GM19043 (cell line): ENCODE results near the gene CACHD1.

Experiments
- ATAC-seq: cut with Tn5 transposase; IDR thresholded peaks from one replicate; pipeline ENCODE4 v1.9.1; 2021; ENCODE audit warnings: low read depth; ENCODE audit not compliant: unreplicated experiment

Gene CACHD1

DNA sequence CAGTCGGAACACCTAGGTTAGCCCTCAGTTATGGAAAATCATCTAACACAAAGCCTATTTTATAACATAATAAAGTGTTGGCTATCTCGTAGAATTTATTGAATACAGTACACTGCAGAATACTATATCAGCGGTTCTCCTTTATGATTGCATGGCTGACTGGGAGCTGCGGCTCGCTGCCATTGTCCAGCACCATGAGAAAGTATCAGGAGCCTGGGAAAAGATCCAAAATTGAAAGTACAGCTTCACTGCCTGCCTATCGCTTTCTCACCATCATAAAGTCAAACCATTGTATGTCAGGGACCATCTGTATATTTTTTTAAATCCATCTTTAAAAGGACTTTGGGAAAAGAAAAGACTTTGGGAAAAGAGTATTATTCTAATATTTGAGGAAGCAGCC, 163.0 kb downstream of the CACHD1 start:
- ATAC-seq, result no peak

DNA sequence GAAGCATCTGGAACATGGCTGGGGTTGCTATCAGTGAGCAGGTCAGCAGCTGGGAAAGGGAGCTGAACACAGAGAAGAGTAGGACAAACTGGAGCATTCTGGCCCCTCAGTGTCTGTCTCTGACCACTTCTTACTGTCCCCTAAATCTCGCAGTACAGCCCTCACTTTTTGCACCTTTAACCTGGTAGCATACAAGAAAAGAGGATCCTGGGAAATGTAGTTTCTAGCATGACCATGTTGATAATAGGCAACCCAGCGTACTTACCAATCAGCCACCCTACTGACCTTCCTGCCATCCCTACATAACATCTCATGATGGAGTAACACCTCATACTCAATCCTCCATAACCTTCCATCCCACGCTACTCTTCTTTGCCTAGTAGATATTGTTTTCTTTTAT, 175.8 kb downstream of the CACHD1 start:
- ATAC-seq, result no peak

DNA sequence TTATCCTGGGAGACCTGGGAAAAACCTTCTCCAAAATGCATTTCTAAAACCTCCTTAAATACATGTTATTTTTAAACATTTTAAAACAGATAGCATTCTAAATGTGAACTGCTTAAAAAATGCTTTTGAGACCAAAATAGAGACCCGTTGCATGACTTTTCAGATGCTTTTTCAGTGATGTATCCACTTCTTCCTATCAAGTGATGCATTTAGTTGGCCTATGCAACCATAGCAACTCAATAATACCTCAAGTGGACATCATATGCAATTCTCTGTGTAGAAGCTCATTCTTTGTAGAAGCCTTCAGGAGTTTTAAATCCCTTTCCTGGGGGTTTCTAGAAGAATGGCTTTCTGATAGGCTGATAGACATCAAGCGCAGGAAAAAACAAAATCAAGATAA, 180.5 kb downstream of the CACHD1 start:
- no peak for ATAC-seq

DNA sequence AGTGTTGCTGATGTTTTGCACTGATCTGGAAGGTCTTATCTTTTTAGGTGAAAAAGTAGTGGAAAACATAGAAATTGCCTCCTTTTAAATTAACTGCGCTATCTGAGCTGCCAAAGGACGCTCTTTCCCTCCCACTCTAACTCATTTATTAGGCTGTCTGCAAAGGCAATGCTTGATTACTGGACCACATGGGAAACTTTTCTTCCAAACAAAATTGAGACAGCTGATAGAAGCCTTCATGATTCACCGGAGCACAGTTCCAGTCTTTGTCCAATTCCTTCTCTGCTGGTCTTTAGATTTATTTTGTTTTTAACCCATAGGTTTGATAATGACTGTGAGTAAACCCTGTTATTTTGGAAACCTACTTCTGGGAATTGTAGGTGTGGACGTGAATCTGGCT, 181.9 kb downstream of the CACHD1 start:
- no peak for ATAC-seq

DNA sequence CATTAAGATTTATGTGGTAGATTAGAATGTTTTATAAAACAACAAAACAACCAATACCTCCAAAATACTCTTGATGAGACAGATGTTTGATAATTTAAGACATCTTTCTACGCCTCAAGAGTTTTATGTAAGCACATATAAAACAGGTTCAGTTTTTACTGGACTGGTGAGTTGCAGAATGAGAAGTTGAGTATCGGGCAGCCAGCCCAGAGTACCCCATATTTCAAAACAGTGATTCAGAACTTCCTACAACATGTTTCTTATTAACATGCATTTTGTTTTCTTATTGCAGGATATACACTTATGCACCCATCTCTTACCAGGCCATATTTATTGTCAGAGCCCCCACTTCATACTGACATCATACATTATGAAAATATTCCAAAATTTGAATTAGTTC, 183.5 kb downstream of the CACHD1 start:
- no peak for ATAC-seq

DNA sequence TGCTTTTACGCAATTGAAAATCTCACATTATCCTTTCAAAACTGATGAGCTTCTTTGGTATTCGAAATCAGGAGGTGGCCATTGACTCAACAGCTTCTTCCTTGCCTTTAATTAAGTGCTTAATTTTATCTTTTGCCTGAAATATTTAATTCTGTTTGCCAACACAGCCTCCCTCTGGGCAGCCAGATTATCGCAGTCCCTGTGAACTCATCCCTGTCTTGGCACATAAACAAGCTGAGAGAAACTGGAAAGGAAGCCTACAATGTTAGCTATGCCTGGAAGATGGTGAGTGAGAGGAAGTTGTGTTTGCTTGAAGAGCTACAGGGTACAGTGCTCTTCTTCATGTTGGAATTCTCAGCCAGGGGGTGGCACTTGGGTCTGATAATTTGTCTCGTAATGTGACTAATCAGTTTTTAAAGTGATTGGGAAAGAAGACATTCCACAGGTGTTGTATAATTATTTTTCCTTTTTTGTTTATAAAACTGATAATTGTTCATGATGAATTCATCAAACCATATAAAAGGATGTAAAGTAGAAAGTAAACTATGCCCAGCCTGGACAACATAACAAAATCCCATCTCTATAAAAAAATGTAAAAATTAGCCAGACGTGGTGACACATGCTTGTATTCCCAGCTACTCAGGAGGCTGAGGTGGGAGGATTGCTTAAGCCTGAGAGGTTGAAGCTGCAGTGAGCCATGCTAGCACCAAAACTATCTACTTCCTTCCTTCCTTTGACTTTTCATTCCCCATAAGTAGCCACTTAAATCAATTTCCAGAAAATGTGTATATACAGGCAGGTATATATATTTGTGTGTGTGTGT, 184.8 kb downstream of the CACHD1 start:
- no peak for ATAC-seq

DNA sequence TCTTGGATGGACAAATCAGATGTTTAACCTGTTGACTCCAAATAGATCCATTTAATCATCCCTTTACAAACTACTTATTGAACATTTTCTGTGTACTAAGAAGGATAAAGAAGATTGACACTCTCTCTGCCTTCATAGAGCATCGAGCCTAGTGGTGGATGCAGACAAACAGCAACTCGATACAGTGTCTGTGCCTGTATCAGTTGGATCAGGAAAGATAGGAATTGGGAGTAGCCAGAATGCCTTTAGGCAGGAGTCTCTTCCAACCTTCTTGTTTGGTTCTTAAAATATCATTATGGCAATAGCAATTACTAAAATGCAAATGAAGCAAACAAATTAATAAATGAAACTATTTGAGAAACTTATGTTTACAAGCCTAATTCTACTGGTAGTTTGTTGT, 185.9 kb downstream of the CACHD1 start:
- ATAC-seq, result no peak

DNA sequence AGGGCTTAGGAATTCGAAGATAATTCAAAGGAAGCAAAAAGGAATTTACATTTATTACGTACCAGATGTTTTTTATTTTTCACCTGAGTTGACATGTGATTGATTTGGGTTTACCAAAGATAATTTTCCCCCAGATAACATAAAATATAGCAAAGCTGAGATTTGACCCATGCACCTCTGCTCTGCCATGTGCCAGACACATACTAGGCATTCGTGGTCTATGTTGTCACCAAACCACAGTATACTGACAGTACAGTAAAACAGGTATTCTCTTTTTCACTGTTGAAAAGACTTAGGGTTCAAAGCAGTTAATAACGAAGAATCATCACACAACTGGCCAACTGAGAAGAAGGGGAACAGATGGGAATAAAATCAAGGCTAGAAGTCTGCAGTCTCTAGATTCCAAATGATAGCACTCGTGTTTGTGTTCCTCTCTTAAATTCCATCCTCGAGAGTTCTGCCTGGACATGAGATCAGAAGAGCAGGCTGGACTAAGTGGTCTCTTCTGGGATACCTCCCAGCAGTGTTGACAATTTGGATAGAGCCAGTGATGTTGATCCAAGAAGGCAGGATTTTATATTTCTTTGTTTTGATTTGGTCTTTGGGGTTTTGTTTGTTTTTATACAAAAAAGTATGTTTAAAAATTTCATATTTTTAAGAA, 189.7 kb downstream of the CACHD1 start:
- no peak for ATAC-seq

DNA sequence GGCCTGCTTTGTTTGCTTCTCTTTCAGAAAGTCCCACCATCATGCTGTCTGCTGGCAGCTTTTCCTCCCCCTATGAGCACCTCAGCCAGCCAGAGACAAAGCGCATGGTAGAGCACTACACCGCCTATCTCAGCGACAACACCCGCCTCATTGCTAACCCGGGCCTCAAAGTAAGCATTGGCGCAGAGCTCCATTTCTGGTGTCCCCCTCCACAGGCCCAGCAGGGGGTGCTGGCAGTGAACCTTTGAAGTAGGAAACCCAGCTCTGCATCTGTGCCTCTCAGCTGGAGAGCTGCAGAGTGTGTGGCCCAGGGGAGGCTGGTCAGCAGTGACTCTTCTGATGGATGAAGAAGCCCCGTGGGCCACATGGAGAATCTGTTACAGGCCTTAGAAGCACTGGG, 193.7 kb downstream of the CACHD1 start:
- ATAC-seq, result no peak

DNA sequence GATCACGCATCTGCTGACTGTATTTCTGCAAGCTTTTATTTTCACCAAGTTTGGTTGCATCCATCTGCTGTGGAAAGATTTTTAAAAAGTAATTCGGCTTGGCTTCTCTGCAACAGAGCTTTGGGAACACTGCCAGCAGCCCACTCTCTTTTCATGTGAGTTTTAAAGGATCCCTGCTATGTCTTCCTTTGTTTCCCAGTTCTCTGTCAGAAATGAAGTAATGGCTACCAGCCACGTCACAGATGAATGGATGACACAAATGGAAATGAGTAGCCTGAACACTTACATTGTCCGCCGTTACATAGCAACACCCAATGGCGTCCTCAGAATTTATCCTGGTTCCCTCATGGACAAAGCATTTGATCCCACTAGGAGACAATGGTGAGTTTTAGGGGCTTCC, 194.4 kb downstream of the CACHD1 start:
- no peak for ATAC-seq

DNA sequence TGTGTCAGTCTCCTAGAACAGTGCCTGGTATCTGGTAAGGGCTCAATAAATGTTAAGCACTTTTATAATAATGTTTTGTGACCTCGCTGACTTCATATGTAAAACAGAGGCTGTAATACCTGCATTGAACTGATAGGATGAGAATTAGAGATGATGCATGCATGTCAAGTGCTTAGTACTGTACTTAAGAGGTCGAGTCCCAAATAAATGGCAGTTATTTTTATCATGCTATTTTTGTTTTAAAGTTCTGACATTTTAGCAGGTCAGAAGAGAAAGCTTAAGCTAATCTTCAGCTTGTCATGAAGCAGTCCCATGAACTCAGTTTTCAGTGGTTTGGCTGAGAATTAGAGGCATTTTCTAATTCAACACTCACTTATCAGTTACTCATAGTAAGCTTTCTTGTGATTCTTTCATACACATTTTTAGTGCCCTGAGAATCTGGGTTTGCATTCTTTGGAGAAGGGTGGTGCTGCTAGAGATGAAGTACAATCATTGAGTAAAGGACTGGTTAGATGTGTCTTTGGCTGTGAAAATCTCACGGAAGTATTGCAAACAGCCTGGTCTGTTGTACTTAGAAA, 199.3 kb downstream of the CACHD1 start:
- no peak for ATAC-seq

DNA sequence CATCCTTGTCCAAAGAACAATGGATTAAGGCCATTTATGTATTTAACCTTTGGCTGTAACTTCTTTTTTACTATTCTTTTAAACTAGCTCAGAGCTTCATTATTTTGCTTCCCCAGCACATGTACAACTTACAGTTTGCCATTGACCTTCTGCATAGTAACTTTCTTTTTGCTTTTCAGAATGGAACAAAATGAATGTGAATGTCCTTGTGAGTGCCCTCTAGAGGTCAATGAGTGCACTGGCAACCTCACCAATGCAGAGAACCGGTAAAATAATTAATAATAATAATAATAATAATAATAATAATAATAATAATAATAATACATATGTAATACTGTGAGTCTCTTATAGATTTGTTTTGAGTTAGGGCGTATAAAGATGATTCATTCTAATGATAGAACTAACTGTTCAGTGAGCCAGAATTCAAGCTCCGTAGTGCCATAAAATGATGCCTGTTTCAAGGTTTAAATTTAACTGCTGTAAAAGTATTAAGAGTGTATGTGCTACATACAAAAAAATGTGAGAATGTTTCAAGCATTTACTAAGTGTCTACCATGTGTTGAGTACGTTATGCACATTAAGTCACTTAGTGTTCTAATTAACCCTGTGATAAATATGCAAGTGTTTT, 205.9 kb downstream of the CACHD1 start:
- no peak for ATAC-seq

DNA sequence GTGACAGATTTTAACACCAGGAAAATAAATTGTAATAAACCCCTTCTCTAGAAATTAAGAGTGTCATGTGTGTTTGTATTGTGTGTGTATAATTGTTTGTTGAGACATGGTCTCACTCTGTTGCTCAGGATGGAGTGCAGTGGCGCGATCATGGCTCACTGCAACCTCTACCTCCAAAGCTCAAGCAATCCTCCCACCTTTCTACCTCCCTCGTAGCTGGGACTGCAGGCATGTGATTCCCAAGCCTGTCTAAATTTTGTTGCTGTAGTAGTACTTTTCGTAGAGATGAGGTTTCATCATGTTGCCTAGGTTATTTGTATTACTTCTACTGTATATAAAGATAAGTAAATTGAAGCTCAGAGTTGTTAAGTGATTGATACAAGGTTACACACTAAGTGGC, 206.5 kb downstream of the CACHD1 start:
- no peak for ATAC-seq

DNA sequence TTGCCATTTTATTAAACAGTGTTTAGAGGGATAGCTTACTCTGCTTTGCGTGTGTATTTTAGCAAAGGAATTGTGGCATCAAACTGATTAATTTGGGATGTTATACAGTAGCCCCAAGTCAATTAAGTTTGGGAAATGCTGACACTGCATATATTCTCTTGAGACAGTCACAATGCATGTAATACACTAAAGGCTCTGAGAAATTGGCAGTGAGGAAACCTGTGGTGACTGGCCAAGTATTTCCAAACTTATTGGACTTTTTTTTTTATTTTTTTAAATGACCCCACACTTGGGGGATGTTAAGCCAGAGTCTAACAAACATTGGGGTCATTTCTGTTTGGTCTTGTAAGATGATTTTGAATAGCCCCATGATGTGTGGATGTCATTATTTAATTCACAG, 207.6 kb downstream of the CACHD1 start:
- no peak for ATAC-seq

DNA sequence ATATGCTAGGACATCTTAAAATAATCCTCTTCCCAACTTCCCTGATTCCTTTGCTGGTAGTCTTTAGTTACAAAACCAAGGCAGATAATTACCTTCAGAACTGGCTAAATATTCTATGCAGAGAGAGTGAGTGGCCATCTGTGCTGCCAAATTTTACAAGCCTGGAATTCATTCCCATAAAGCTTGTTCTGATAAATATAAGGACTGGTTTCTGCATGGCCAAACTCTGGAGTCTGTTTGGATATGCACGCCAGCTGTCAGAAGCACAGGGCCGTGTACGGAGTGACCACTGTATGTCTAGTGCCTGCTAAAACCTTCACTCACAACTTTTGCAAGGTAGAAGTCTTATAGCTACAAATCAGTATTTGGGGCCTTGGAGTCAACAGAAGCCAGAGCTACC, 208.4 kb downstream of the CACHD1 start:
- ATAC-seq, result no peak

DNA sequence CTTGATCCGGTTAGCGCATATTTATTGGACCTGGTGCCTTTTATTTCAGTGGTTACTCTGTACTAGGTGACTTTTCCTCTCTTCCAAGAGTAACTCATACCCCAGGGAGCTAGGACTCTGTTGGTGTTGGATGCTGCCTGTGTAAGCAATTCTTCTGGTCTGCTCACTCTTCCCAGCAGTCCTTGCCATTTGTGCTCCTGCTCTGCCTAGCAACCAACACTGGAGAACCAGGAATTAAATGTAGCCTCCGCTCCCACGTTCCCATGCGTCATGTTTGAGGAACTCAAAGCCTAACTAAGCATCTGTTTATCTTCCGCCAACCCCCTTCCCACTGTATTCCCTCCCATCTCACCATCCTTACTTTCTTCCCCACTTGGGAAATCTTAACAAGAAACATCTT, 209.2 kb downstream of the CACHD1 start:
- no peak for ATAC-seq

DNA sequence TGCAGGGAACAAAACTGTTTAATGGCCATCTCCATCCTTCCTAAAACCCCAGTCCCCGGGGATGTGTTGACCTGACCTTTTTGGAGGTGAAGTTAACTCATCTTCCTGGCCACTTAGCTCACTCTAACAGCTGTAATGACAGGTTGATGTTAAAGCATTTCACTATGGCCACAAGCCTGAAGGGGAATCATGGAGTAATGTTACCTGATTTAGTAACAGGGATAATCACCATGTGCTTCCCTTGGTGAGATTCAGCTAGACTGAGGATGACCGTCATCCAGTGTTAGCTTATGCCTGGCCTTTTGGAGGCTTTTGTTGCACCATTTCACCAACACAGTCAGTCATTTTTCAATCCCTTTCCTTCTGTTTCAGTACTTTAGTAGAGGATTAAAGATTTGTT, 210.7 kb downstream of the CACHD1 start:
- ATAC-seq, result no peak

DNA sequence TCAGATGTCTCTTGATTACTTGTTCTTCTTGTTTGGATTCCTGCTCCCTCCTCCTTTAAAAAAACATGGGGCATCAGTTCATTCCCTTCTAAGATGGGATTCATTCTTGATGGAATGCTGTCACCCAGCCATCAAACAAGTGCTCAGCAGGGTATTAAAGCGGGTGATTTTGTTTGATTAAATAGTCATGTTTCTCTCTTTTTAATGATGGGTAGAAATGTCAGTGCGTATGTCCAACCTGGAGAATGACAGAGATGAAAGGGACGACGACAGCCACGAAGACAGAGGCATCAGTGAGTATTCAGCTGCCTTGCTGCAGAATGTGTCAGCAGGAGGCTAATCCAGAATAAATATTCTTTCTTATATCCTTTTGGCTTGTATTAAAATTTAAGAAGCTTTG, 211.1 kb downstream of the CACHD1 start:
- ATAC-seq, result no peak

DNA sequence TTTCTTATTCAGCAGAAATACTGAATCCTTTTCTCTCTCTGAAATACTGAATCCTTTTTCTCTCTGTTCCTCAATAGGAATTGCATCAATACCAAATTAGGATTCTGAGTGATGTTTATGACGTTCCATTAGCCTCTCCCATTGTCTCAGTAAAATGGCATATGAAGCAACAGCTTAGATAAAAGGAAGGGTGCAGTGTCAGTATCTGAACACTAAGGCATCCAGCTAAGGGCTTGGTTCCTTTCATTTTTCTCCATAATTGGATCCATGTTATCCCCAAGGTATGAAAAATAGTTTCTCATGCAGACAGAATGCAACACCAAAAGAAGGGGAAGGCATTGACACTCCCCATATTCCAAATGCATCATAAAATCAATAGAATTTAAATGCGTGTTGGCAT, 213.5 kb downstream of the CACHD1 start:
- ATAC-seq, result no peak

DNA sequence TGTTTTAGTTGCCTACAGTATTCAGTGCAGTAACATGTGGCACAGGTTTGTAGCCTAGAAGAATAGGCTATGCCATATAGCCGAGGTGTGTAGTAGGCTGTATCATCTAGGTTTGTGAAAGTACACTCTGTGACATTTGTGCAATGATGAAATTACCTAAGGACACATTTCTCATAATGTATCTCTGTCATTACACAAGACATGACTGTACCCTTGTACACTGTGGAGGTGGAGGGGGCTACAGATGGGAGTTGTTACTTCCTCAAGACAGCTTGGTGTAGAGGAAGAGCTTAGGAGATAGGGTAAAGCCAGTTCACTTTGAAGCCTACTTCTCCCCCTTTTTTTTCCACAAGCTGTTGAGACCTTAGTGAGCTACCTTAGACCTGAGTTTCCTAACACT, 215.3 kb downstream of the CACHD1 start:
- ATAC-seq, result no peak

DNA sequence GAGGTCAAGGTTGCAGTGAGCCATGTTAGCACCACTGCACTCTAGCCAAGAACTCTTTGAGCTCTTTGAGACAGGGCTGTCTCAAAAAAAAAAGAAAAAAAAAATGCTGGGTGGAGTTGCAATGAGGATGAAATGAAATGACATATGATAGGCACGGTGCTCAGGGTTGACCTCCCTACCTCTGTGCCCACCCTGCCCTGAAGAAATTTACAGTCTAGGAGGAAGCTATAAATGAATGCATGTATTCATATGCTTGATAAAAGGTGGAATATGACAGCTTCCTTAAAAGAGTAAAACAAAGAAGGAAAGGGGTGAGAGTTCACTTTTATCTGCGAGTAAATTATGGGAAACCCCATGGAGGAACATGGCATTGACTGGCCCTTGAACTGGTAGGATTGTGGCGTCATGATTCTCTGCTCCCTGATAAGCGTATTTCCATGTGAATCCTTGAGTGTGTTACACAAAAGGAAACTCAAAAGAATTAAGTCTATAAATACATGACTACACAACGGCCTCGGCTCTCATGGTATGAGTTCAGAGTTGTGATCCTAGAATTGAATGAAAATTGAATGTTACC, 215.9 kb downstream of the CACHD1 start:
- no peak for ATAC-seq
